ENCODE measurements around the gene MTAP. TPM values are rescaled to one million over a fixed set of nuclear protein-coding genes. Genes with fewer than 3 reads are reported as not detected.

The MTAP gene
- total RNA-seq, 2 experiments from 2014 or later = 59.6 to 77.0 TPM

GRCh38 chr9:21804331-21804730 is 1.9 kb downstream of the MTAP start:
- ATAC-seq (no peak), DNase-seq (no peak)
- intact Hi-C loops (cut with DNase I, micrococcal nuclease) = loop anchor here in 1 of 2 experiments (5.0 kb wide), 1 partner anchor 472 kb away; no protein-coding TSS in a partner anchor
- H3K4me3 Mint-ChIP-seq = peak overlapping the region; percentile 99
- peak overlapping the region; percentile 99 for H3K27ac Mint-ChIP-seq
- peaks cover 5% of the 10 kb centered on the region for H3K27me3 Mint-ChIP-seq
- peaks cover 55% of the 10 kb centered on the region for H3K4me1 Mint-ChIP-seq
- ChIA-PET POLR2A (interaction anchor here (0.7 kb wide), 1 partner anchor 1042 kb away, joined by 3 read pairs; no protein-coding TSS in a partner anchor), CTCF (interaction anchor here (0.6 to 1.9 kb wide), 3 partner anchors 10 to 622 kb away, joined by 3 to 11 read pairs (median 3); no protein-coding TSS in a partner anchor)
- H3K9me3 Mint-ChIP-seq (ENCODE audit: low read depth) = no peaks in the 10 kb centered on the region
- peaks cover 46% of the 10 kb centered on the region for H3K36me3 Mint-ChIP-seq (ENCODE audit: low read depth)

GRCh38 chr9:21804791-21805190 is 2.4 kb downstream of the MTAP start:
- intact Hi-C loops (cut with DNase I, micrococcal nuclease) = loop anchor here in 1 of 2 experiments (5.0 kb wide), 1 partner anchor 472 kb away; no protein-coding TSS in a partner anchor
- H3K4me1 Mint-ChIP-seq = peaks cover 60% of the 10 kb centered on the region
- DNase-seq (no peak), ATAC-seq (no peak)
- H3K9me3 Mint-ChIP-seq (ENCODE audit: low read depth) = no peaks in the 10 kb centered on the region
- peaks cover 49% of the 10 kb centered on the region for H3K36me3 Mint-ChIP-seq (ENCODE audit: low read depth)
- CTCF ChIA-PET = interaction anchor here (0.6 to 1.9 kb wide), 2 partner anchors 9 to 622 kb away, joined by 3 to 11 read pairs; no protein-coding TSS in a partner anchor
- H3K27ac Mint-ChIP-seq = peak overlapping the region; percentile 49
- POLR2A ChIA-PET = no interaction called here
- peak overlapping the region; percentile 99 for H3K4me3 Mint-ChIP-seq
- H3K27me3 Mint-ChIP-seq = peaks cover 5% of the 10 kb centered on the region

- Mint-ChIP-seq H3K27me3 (no peaks in the 10 kb centered on the region), H3K4me1 (peaks cover 68% of the 10 kb centered on the region), H3K36me3 (ENCODE audit: low read depth) (peaks cover 65% of the 10 kb centered on the region), H3K27ac (peak overlapping the region; percentile 35), H3K9me3 (ENCODE audit: low read depth) (no peaks in the 10 kb centered on the region), H3K4me3 (no peak overlapping the region)
- POLR2A ChIA-PET = interaction anchor here (0.6 kb wide), 1 partner anchor 109 kb away, joined by 3 read pairs; no protein-coding TSS in a partner anchor
- ATAC-seq = no peak
- intact Hi-C loops (cut with DNase I, micrococcal nuclease) = no loop called here
- no peak for DNase-seq
- CTCF ChIA-PET = interaction anchor here (0.8 kb wide), 1 partner anchor 101 kb away, joined by 3 read pairs; no protein-coding TSS in a partner anchor
Observed at GRCh38 chr9:21806644-21807043, 4.2 kb downstream of the MTAP start.

GRCh38 chr9:21810388-21810787 is 8.0 kb downstream of the MTAP start:
- Mint-ChIP-seq H3K9me3 (ENCODE audit: low read depth) (no peaks in the 10 kb centered on the region), H3K4me1 (peaks cover 72% of the 10 kb centered on the region), H3K27ac (peak overlapping the region; percentile 82), H3K36me3 (ENCODE audit: low read depth) (peaks cover 47% of the 10 kb centered on the region), H3K4me3 (peak overlapping the region; percentile 47), H3K27me3 (no peaks in the 10 kb centered on the region)
- no peak for DNase-seq
- ATAC-seq = peak; percentile 45
- ChIA-PET POLR2A (no interaction called here), CTCF (interaction anchor here (0.5 to 5.1 kb wide), 3 partner anchors 21 to 197 kb away, joined by 3 to 44 read pairs (median 3); partner anchors contain the start of gene CDKN2B)
- intact Hi-C loops (cut with DNase I, micrococcal nuclease) = loop anchor here in 1 of 2 experiments (1.0 to 2.0 kb wide), 2 partner anchors 20 to 270 kb away; no protein-coding TSS in a partner anchor

GRCh38 chr9:21810881-21811280 is 8.4 kb downstream of the MTAP start:
- ATAC-seq = no peak
- CTCF ChIA-PET = interaction anchor here (0.5 to 5.1 kb wide), 6 partner anchors 20 to 641 kb away, joined by 3 to 44 read pairs (median 14); partner anchors contain the start of gene CDKN2B
- no peak for DNase-seq
- Mint-ChIP-seq H3K9me3 (ENCODE audit: low read depth) (no peaks in the 10 kb centered on the region), H3K4me3 (no peak overlapping the region), H3K27ac (peak overlapping the region; percentile 82), H3K4me1 (peaks cover 67% of the 10 kb centered on the region), H3K36me3 (ENCODE audit: low read depth) (peaks cover 48% of the 10 kb centered on the region), H3K27me3 (no peaks in the 10 kb centered on the region)
- POLR2A ChIA-PET = no interaction called here
- intact Hi-C loops (cut with DNase I, micrococcal nuclease) = loop anchor here in 1 of 2 experiments (1.0 to 2.0 kb wide), 2 partner anchors 20 to 269 kb away; no protein-coding TSS in a partner anchor

- Mint-ChIP-seq H3K9me3 (ENCODE audit: low read depth) (no peaks in the 10 kb centered on the region), H3K36me3 (ENCODE audit: low read depth) (peaks cover 51% of the 10 kb centered on the region), H3K4me1 (peaks cover 60% of the 10 kb centered on the region), H3K4me3 (no peak overlapping the region), H3K27ac (peak overlapping the region; percentile 55), H3K27me3 (no peaks in the 10 kb centered on the region)
- POLR2A ChIA-PET = no interaction called here
- intact Hi-C loops (cut with DNase I, micrococcal nuclease) = loop anchor here in 1 of 2 experiments (2.0 kb wide), 1 partner anchor 19 kb away; no protein-coding TSS in a partner anchor
- DNase-seq (no peak), ATAC-seq (no peak)
- CTCF ChIA-PET = interaction anchor here (0.7 to 5.1 kb wide), 15 partner anchors 9 to 640 kb away, joined by 3 to 44 read pairs (median 9); partner anchors contain the start of genes CDKN2B and MTAP
Observed at GRCh38 chr9:21811914-21812313, 9.5 kb downstream of the MTAP start.

- CTCF ChIA-PET = interaction anchor here (0.7 to 5.1 kb wide), 20 partner anchors 9 to 640 kb away, joined by 3 to 44 read pairs (median 4); partner anchors contain the start of genes CDKN2B and MTAP
- peaks cover 57% of the 10 kb centered on the region for H3K4me1 Mint-ChIP-seq
- ATAC-seq (peak; percentile 47), DNase-seq (peak; percentile 39)
- intact Hi-C loops (cut with DNase I, micrococcal nuclease) = no loop called here
- H3K27me3 Mint-ChIP-seq = no peaks in the 10 kb centered on the region
- POLR2A ChIA-PET = no interaction called here
- H3K4me3 Mint-ChIP-seq = no peak overlapping the region
- H3K27ac Mint-ChIP-seq = peak overlapping the region; percentile 55
- no peaks in the 10 kb centered on the region for H3K9me3 Mint-ChIP-seq (ENCODE audit: low read depth)
- peaks cover 52% of the 10 kb centered on the region for H3K36me3 Mint-ChIP-seq (ENCODE audit: low read depth)
Observed at GRCh38 chr9:21812415-21812814, 10.0 kb downstream of the MTAP start.

- Mint-ChIP-seq H3K27me3 (no peaks in the 10 kb centered on the region), H3K4me3 (no peak overlapping the region), H3K9me3 (ENCODE audit: low read depth) (no peaks in the 10 kb centered on the region), H3K36me3 (ENCODE audit: low read depth) (peaks cover 56% of the 10 kb centered on the region), H3K27ac (peak overlapping the region; percentile 55), H3K4me1 (peaks cover 53% of the 10 kb centered on the region)
- peak; percentile 35 for ATAC-seq
- ChIA-PET CTCF (interaction anchor here (0.6 to 5.1 kb wide), 40 partner anchors 8 to 639 kb away, joined by 3 to 44 read pairs (median 4); partner anchors contain the start of genes CDKN2A, CDKN2B, CDKN2B-AS1 and MTAP), POLR2A (no interaction called here)
- DNase-seq = peak; percentile 80
- intact Hi-C loops (cut with DNase I, micrococcal nuclease) = loop anchor here (1.0 kb wide), 7 partner anchors 152 to 639 kb away; no protein-coding TSS in a partner anchor
Observed at GRCh38 chr9:21812946-21813568, 10.6 kb downstream of the MTAP start.

GRCh38 chr9:21813575-21814473 is 11.4 kb downstream of the MTAP start:
- H3K36me3 Mint-ChIP-seq (ENCODE audit: low read depth) = peaks cover 56% of the 10 kb centered on the region
- peaks cover 2% of the 10 kb centered on the region for H3K9me3 Mint-ChIP-seq (ENCODE audit: low read depth)
- no peak for ATAC-seq
- H3K27ac Mint-ChIP-seq = no peak overlapping the region
- no peaks in the 10 kb centered on the region for H3K27me3 Mint-ChIP-seq
- peaks cover 45% of the 10 kb centered on the region for H3K4me1 Mint-ChIP-seq
- H3K4me3 Mint-ChIP-seq = no peak overlapping the region
- POLR2A ChIA-PET = no interaction called here
- DNase-seq = peak; percentile 66
- intact Hi-C loops (cut with DNase I, micrococcal nuclease) = loop anchor here (1.0 to 2.0 kb wide), 9 partner anchors 151 to 638 kb away; no protein-coding TSS in a partner anchor
- CTCF ChIA-PET = interaction anchor here (0.6 to 5.1 kb wide), 40 partner anchors 9 to 638 kb away, joined by 3 to 44 read pairs (median 4); partner anchors contain the start of genes CDKN2A, CDKN2B, CDKN2B-AS1 and MTAP

GRCh38 chr9:21815643-21816042 is 13.2 kb downstream of the MTAP start:
- Mint-ChIP-seq H3K27ac (no peak overlapping the region), H3K27me3 (no peaks in the 10 kb centered on the region), H3K36me3 (ENCODE audit: low read depth) (peaks cover 57% of the 10 kb centered on the region), H3K4me3 (no peak overlapping the region), H3K4me1 (peaks cover 35% of the 10 kb centered on the region), H3K9me3 (ENCODE audit: low read depth) (peaks cover 2% of the 10 kb centered on the region)
- ChIA-PET CTCF (interaction anchor here (0.6 to 1.0 kb wide), 3 partner anchors 42 to 429 kb away, joined by 3 to 5 read pairs (median 3); no protein-coding TSS in a partner anchor), POLR2A (interaction anchor here (1.1 kb wide), 1 partner anchor 17 kb away, joined by 4 read pairs; no protein-coding TSS in a partner anchor)
- no peak for DNase-seq
- intact Hi-C loops (cut with DNase I, micrococcal nuclease) = loop anchor here in 1 of 2 experiments (2.0 kb wide), 1 partner anchor 149 kb away; no protein-coding TSS in a partner anchor
- ATAC-seq = no peak

All from activated CD4-positive, alpha-beta T cell treated with anti-CD3 and anti-CD28 coated beads for 36 hours (primary cell).